OCI-LY3 (cell line): Measurements from ENCODE around the gene USP2.

Experiments
- H2AFZ ChIP-seq: fragments of 200-600, 300-600 bp; shearing (Covaris generic); 2 replicates; pipeline ENCODE4 v1.6.0; 2014; ENCODE audit warnings: antibody characterized with exemption, low read depth, low read length
- H3K27ac ChIP-seq: fragments of 200-600, 300-600 bp; sonication (generic); 2 replicates; pipeline ENCODE4 v1.5.1; 2014; ENCODE audit warnings: mild to moderate bottlenecking, low read length, moderate library complexity, mixed read lengths
- H3K27me3 ChIP-seq: fragments of 200-600, 300-600 bp; sonication (generic); 2 replicates; pipeline ENCODE4 v1.6.1; 2014; ENCODE audit warnings: low read depth, low read length, mixed read lengths
- H3K36me3 ChIP-seq: fragments of 200-600, 300-600 bp; sonication (generic); replicated peaks from 2 replicates; pipeline ENCODE3; 2014; ENCODE audit warnings: low read depth, low read length, mixed read lengths
- H3K4me1 ChIP-seq: fragments of 300-600, 200-600 bp; sonication (generic); 2 replicates; pipeline ENCODE4 v1.6.1; 2014; ENCODE audit warnings: low read length, mixed read lengths
- H3K4me2 ChIP-seq: fragments of 200-600, 300-600 bp; sonication (generic); 2 replicates; pipeline ENCODE4 v1.6.1; 2014; ENCODE audit warnings: low read length, mixed read lengths
- H3K4me3 ChIP-seq: fragments of 300-600, 200-600 bp; sonication (generic); 2 replicates; pipeline ENCODE4 v1.5.1; 2014; ENCODE audit warnings: antibody characterized with exemption, mild to moderate bottlenecking, low read length, moderate library complexity
- H3K79me2 ChIP-seq: fragments of 300-600, 200-600 bp; shearing (Covaris generic); 2 replicates; pipeline ENCODE4 v1.6.1; 2014; ENCODE audit warnings: mild to moderate bottlenecking, low read length, mixed read lengths
- H3K9ac ChIP-seq: fragments of 300-600, 200-600 bp; shearing (Covaris generic); 2 replicates; pipeline ENCODE4 v1.6.0; 2014; ENCODE audit warnings: mild to moderate bottlenecking, low read length, moderate library complexity
- H3K9me3 ChIP-seq: fragments of 200-600, 300-600 bp; shearing (Covaris generic); 2 replicates; pipeline ENCODE4 v1.6.1; 2014; ENCODE audit warnings: low read length, mixed read lengths; ENCODE audit not compliant: insufficient read depth
- H4K20me1 ChIP-seq: fragments of 200-600, 300-600 bp; sonication (generic); 2 replicates; pipeline ENCODE4 v1.6.1; 2016; ENCODE audit warnings: low read length, mixed read lengths; ENCODE audit not compliant: insufficient read depth
- EZH2phosphoT487 ChIP-seq: fragments of 200-600 bp; shearing (Covaris generic); IDR thresholded peaks from 2 replicates; pipeline ENCODE4 v1.6.1; 2018; ENCODE audit warnings: antibody characterized with exemption, mixed run types, low read depth
- TF ChIP-seq, protein P1 (sequence below): fragments of 200-600, 300-600 bp; sonication (generic); IDR thresholded peaks from 2 replicates; pipeline ENCODE4 v1.5.1; 2014; ENCODE audit warnings: antibody characterized with exemption, low read length, low read depth

The USP2 gene

DNA sequence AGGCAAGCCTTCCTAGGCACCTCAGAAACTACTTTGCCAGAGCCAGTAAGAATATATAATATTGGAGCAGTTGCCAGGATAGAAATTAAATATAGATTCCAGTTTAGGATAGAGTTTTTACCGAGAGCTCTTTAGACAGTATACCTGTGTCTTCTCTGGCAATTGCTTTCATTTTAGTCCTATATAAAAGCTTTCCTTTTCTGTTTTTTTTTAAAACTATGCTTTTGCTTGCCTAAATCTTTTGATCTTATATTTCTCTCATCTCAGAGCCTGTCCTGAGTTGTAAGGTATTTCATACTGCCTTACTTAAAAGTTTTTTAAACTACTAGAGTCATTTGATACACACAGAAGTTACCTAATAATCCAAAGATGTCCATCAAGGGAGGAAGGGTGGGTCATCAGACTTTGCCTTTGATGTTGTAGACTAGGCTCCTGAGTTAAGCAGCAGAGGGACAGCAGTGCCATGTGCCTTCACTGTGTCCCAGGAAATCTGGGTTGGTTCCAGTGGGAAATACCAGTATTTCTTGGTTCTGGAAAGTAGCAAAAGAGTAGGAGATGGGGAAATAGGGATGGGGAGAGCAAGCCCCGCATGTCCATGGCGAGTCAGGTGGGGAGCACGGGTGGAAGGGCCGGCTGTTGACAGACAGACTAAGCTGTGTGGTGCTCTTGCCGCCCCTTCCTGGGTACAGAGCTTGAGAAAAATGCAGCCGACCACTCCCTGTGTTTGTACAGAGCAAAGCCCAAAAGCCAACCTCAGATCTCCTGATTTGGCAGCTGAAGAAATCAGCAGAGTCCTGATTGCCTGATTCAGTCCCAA is 75.7 kb downstream of the USP2 start:
- H3K36me3 ChIP-seq = peaks cover 60% of the 10 kb centered on the region

More for the DNA sequence above, 75.7 kb downstream of the USP2 start:
- H3K9ac ChIP-seq = no peak overlapping the region
- H2AFZ ChIP-seq = no peak overlapping the region
- TF ChIP-seq, protein P1, sequence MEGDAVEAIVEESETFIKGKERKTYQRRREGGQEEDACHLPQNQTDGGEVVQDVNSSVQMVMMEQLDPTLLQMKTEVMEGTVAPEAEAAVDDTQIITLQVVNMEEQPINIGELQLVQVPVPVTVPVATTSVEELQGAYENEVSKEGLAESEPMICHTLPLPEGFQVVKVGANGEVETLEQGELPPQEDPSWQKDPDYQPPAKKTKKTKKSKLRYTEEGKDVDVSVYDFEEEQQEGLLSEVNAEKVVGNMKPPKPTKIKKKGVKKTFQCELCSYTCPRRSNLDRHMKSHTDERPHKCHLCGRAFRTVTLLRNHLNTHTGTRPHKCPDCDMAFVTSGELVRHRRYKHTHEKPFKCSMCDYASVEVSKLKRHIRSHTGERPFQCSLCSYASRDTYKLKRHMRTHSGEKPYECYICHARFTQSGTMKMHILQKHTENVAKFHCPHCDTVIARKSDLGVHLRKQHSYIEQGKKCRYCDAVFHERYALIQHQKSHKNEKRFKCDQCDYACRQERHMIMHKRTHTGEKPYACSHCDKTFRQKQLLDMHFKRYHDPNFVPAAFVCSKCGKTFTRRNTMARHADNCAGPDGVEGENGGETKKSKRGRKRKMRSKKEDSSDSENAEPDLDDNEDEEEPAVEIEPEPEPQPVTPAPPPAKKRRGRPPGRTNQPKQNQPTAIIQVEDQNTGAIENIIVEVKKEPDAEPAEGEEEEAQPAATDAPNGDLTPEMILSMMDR = no peak
- TF ChIP-seq EZH2phosphoT487 = no peak
- no peak overlapping the region for H3K27ac ChIP-seq
- H3K9me3 ChIP-seq = no peaks in the 10 kb centered on the region
- no peak overlapping the region for H3K4me3 ChIP-seq
- no peaks in the 10 kb centered on the region for H3K79me2 ChIP-seq
- no peaks in the 10 kb centered on the region for H4K20me1 ChIP-seq
- no peaks in the 10 kb centered on the region for H3K4me1 ChIP-seq
- no peaks in the 10 kb centered on the region for H3K27me3 ChIP-seq
- no peak overlapping the region for H3K4me2 ChIP-seq
